ENCODE measurements around the gene PIK3R1. TPM values are rescaled to one million over a fixed set of nuclear protein-coding genes. Genes with fewer than 3 reads are reported as not detected.

Gene PIK3R1
- total and polyA plus RNA-seq, 2 of the 4 experiments (the other 2 are of a cell fraction), result 2.4 to 9.3 TPM

- WGBS, 2 experiments (ENCODE audit: extremely low coverage in 2 of 2, insufficient read length in 1 of 2), result no CpG with 5 or more reads among the region's 1 CpG
- no peak overlapping the region for H3K27ac ChIP-seq (ENCODE audit: insufficient read depth, low read length)
- POLR2A ChIA-PET (ENCODE audit: unreplicated experiment), result no interaction called here
Measured at GRCh38 chr5:68339921-68340321, 124.4 kb downstream of the PIK3R1 start.

More at GRCh38 chr5:68339921-68340321, 124.4 kb downstream of the PIK3R1 start:
- CTCF ChIA-PET, result no interaction called here
- Histone ChIP-seq H3K18ac (ENCODE audit: low read depth, low read length) (no peak overlapping the region), H3K9me1 (ENCODE audit: insufficient read depth, low read length) (0 out of 2 replicates have a peak, but pooled peaks cover 3% of the 10 kb centered on the region), H3K27me3 (ENCODE audit: control insufficient read depth, insufficient read depth, low read length) (no peaks in the 10 kb centered on the region; the same call in 1 of the 2 replicates), H4K20me1 (ENCODE audit: insufficient read depth, low read length) (no peaks in the 10 kb centered on the region), H3K4me3 (ENCODE audit: insufficient read depth, low read depth, low read length) (no peak overlapping the region), H3K9me3 (ENCODE audit: control insufficient read depth, insufficient read depth, low read length) (no peaks in the 10 kb centered on the region), H4K8ac (ENCODE audit: low read depth in 2 of 2, low read length in 2 of 2) (no peak overlapping the region), H3K4ac (ENCODE audit: low read depth, low read length) (no peak overlapping the region), H2AK9ac (replicated peaks; ENCODE audit: low read depth, low read length, poor library complexity) (no peak overlapping the region), H4K5ac (ENCODE audit: low read depth, low read length) (no peak overlapping the region), H2BK20ac (ENCODE audit: low read depth, low read length) (no peak overlapping the region), H3K56ac (ENCODE audit: extremely low read depth, insufficient read depth, low read length) (no peak overlapping the region), H2AK5ac (ENCODE audit: low read depth, low read length) (no peak overlapping the region), H2BK15ac (ENCODE audit: low read depth, low read length) (no peak overlapping the region), H2BK5ac (ENCODE audit: low read depth, low read length, poor library complexity, severe bottlenecking) (no peak overlapping the region), H3K79me1 (ENCODE audit: low read depth in 1 of 2, low read length in 2 of 2) (no peaks in the 10 kb centered on the region), H3K14ac (replicated peaks; ENCODE audit: low read depth, low read length) (no peak overlapping the region), H3K9ac (ENCODE audit: low read depth, low read length) (no peak overlapping the region), H2BK120ac (ENCODE audit: low read depth, low read length) (no peak overlapping the region), H3K23ac (ENCODE audit: low read depth, low read length) (no peak overlapping the region), H3K4me2 (ENCODE audit: low read depth, low read length) (no peak overlapping the region), H2AFZ (replicated peaks; ENCODE audit: low read length, poor library complexity) (no peak overlapping the region), H4K91ac (ENCODE audit: insufficient read depth, low read depth, low read length) (no peak overlapping the region), H3K36me3 (ENCODE audit: control insufficient read depth, insufficient read depth, low read length) (no peaks in the 10 kb centered on the region), H3K4me1 (ENCODE audit: control insufficient read depth, insufficient read depth, low read length) (peaks cover 1% of the 10 kb centered on the region; the same call in 1 of the 2 replicates)
- DNase-seq (no peak), ATAC-seq (ENCODE audit: low read depth) (no peak)
- in situ Hi-C loops (cut with MboI; ENCODE audit: low sequenced_read_pairs), result no loop called here
- TF ChIP-seq NFE2L2 (IDR thresholded peaks at IDR 0.05; ENCODE audit: low read depth, low read length), result no peak
- TF ChIP-seq RCOR1 (IDR thresholded peaks at IDR 0.05; ENCODE audit: insufficient replicate concordance, low read length), result no peak
- TF ChIP-seq CHD1 (IDR thresholded peaks at IDR 0.05; ENCODE audit: low read depth, low read length), result no peak
- no peak for TF ChIP-seq POLR2A (IDR thresholded peaks at IDR 0.05; ENCODE audit: low read depth, low read length)
- intact Hi-C loops (cut with micrococcal nuclease), result loop anchor here (5.0 kb wide), 1 partner anchor 37 kb away; no protein-coding TSS in a partner anchor
- dilution Hi-C loops (cut with HindIII; ENCODE audit: low sequenced_read_pairs, unreplicated experiment), result no loop called here
- no TSS peak for BruUV-seq (replicated peaks)
